ENCODE data around the gene GSTM2.
"Not testable (repeated sequence)": the region's sequence is repeated elsewhere in the genome, so short reads cannot be mapped to it uniquely, and the experiment has no call there.

DNA sequence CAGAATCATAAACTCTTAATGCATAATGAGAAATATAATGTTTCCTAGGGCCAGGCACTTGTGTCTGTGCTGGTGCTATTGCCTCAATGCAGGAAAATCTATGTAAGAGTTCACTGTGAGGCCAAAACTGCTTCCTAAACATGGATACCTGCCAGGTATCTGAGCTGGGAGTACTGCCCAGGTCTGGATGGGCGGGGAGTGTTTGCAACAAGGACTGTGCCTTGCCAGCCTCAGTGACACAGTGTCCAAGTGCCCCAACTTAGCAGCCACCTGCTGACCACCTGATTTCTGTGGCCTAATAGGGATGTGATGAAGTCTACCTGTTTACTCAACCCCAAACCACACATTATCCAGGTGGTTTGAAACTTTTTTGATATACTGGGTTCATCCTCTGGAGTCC is 17.5 kb downstream of the GSTM2 start:
- TF ChIP-seq, protein P1, sequence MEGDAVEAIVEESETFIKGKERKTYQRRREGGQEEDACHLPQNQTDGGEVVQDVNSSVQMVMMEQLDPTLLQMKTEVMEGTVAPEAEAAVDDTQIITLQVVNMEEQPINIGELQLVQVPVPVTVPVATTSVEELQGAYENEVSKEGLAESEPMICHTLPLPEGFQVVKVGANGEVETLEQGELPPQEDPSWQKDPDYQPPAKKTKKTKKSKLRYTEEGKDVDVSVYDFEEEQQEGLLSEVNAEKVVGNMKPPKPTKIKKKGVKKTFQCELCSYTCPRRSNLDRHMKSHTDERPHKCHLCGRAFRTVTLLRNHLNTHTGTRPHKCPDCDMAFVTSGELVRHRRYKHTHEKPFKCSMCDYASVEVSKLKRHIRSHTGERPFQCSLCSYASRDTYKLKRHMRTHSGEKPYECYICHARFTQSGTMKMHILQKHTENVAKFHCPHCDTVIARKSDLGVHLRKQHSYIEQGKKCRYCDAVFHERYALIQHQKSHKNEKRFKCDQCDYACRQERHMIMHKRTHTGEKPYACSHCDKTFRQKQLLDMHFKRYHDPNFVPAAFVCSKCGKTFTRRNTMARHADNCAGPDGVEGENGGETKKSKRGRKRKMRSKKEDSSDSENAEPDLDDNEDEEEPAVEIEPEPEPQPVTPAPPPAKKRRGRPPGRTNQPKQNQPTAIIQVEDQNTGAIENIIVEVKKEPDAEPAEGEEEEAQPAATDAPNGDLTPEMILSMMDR (IDR thresholded peaks at IDR 0.05) = not testable (repeated sequence)
- TF ChIP-seq EZH2 (IDR thresholded peaks at IDR 0.05) = not testable (repeated sequence)

Data from neural progenitor cell (in vitro differentiated cells).